ENCODE measurements around the gene COL25A1.

- no peak for TF ChIP-seq EZH2 (IDR thresholded peaks at IDR 0.05)
- no peak for TF ChIP-seq POLR2AphosphoS5 (IDR thresholded peaks at IDR 0.05; ENCODE audit: borderline replicate concordance, low read depth, low read length)
These were observed 506.3 kb downstream of the COL25A1 start for GRCh38 chr4:108796173-108796572.
